Type B pancreatic cell (in vitro differentiated cells): Measurements from ENCODE around the gene DSCAML1. TPM values are rescaled to one million over a fixed set of nuclear protein-coding genes. Genes with fewer than 3 reads are reported as not detected.

Experiments
- DNase-seq: peaks from one replicate; pipeline ENCODE4 v3.0.0; 2021; ENCODE audit warnings: mixed read lengths; ENCODE audit not compliant: unreplicated experiment; ENCODE audit errors: extremely low spot score
- H3K27ac Mint-ChIP-seq: 2 replicates; pipeline ENCODE4 v1.8.0; 2021; ENCODE audit warnings: mild to moderate bottlenecking, mixed read lengths
- H3K27me3 Mint-ChIP-seq: 2 replicates; pipeline ENCODE4 v1.8.0; 2021; ENCODE audit warnings: mixed read lengths
- H3K36me3 Mint-ChIP-seq: 2 replicates; pipeline ENCODE4 v1.8.0; 2021; ENCODE audit warnings: mixed read lengths
- H3K4me1 Mint-ChIP-seq: one replicate; pipeline ENCODE4 v1.8.0; 2021; ENCODE audit warnings: mixed read lengths; ENCODE audit not compliant: unreplicated experiment
- H3K4me3 Mint-ChIP-seq: 2 replicates; pipeline ENCODE4 v1.8.0; 2021; ENCODE audit warnings: mild to moderate bottlenecking, mixed read lengths
- H3K9me3 Mint-ChIP-seq: 2 replicates; pipeline ENCODE4 v1.8.0; 2021; ENCODE audit warnings: mixed read lengths
- CTCF ChIP-seq: fragments of 200-600 bp; sonication (generic); conservative IDR thresholded peaks from 2 replicates; pipeline ENCODE4 v1.5.0; 2021; ENCODE audit warnings: antibody characterized with exemption, mild to moderate bottlenecking
- total RNA-seq: library from RNA; stranded (reverse); gene quantifications from 2 replicates; pipeline ENCODE4 v1.2.1, GENCODE V29; 2021; ENCODE audit warnings: low replicate concordance

DSCAML1 gene
- total RNA-seq, 1 donor from 2014 or later: 5.8 TPM

GRCh38 chr11:117669616-117670015 is 127.4 kb downstream of the DSCAML1 start:
- DNase-seq: no peak
- Mint-ChIP-seq H3K4me3 (no peak overlapping the region), H3K27me3 (peaks cover 17% of the 10 kb centered on the region), H3K36me3 (no peaks in the 10 kb centered on the region), H3K27ac (no peak overlapping the region), H3K4me1 (peaks cover 14% of the 10 kb centered on the region), H3K9me3 (no peaks in the 10 kb centered on the region)
- TF ChIP-seq CTCF: no peak

GRCh38 chr11:117669062-117669461 is 128.0 kb downstream of the DSCAML1 start:
- no peak overlapping the region for H3K4me3 Mint-ChIP-seq
- no peak for TF ChIP-seq CTCF
- H3K27ac Mint-ChIP-seq: no peak overlapping the region
- no peak for DNase-seq
- H3K9me3 Mint-ChIP-seq: no peaks in the 10 kb centered on the region
- no peaks in the 10 kb centered on the region for H3K36me3 Mint-ChIP-seq
- peaks cover 15% of the 10 kb centered on the region for H3K27me3 Mint-ChIP-seq
- peaks cover 18% of the 10 kb centered on the region for H3K4me1 Mint-ChIP-seq

GRCh38 chr11:117668321-117668751 is 128.7 kb downstream of the DSCAML1 start:
- Mint-ChIP-seq H3K27me3 (peaks cover 17% of the 10 kb centered on the region), H3K27ac (no peak overlapping the region), H3K36me3 (no peaks in the 10 kb centered on the region), H3K9me3 (no peaks in the 10 kb centered on the region), H3K4me3 (no peak overlapping the region), H3K4me1 (peaks cover 18% of the 10 kb centered on the region)
- TF ChIP-seq CTCF: no peak
- no peak for DNase-seq

GRCh38 chr11:117664897-117665296 is 132.1 kb downstream of the DSCAML1 start:
- no peak for DNase-seq
- peaks cover 11% of the 10 kb centered on the region for H3K27me3 Mint-ChIP-seq
- H3K36me3 Mint-ChIP-seq: no peaks in the 10 kb centered on the region
- H3K4me3 Mint-ChIP-seq: no peak overlapping the region
- H3K4me1 Mint-ChIP-seq: peaks cover 20% of the 10 kb centered on the region
- H3K27ac Mint-ChIP-seq: no peak overlapping the region
- no peak for TF ChIP-seq CTCF
- H3K9me3 Mint-ChIP-seq: no peaks in the 10 kb centered on the region

- no peaks in the 10 kb centered on the region for H3K36me3 Mint-ChIP-seq
- DNase-seq: no peak
- H3K4me1 Mint-ChIP-seq: peaks cover 20% of the 10 kb centered on the region
- H3K4me3 Mint-ChIP-seq: peak overlapping the region; percentile 68
- H3K9me3 Mint-ChIP-seq: no peaks in the 10 kb centered on the region
- TF ChIP-seq CTCF: no peak
- H3K27ac Mint-ChIP-seq: peak overlapping the region; percentile 43
- H3K27me3 Mint-ChIP-seq: peaks cover 11% of the 10 kb centered on the region
These were observed 133.2 kb downstream of the DSCAML1 start for GRCh38 chr11:117663821-117664220.

GRCh38 chr11:117663414-117663813 is 133.6 kb downstream of the DSCAML1 start:
- H3K36me3 Mint-ChIP-seq: no peaks in the 10 kb centered on the region
- H3K4me3 Mint-ChIP-seq: no peak overlapping the region
- DNase-seq: no peak
- H3K4me1 Mint-ChIP-seq: peaks cover 20% of the 10 kb centered on the region
- H3K27ac Mint-ChIP-seq: peak overlapping the region; percentile 43
- H3K9me3 Mint-ChIP-seq: no peaks in the 10 kb centered on the region
- peaks cover 12% of the 10 kb centered on the region for H3K27me3 Mint-ChIP-seq
- no peak for TF ChIP-seq CTCF
